ENCODE data around the gene TLN1. TPM values are rescaled to one million over a fixed set of nuclear protein-coding genes. Genes with fewer than 3 reads are reported as not detected.

Gene TLN1
- total RNA-seq, 2 experiments from 2014 or later: 233 to 235 TPM

DNA sequence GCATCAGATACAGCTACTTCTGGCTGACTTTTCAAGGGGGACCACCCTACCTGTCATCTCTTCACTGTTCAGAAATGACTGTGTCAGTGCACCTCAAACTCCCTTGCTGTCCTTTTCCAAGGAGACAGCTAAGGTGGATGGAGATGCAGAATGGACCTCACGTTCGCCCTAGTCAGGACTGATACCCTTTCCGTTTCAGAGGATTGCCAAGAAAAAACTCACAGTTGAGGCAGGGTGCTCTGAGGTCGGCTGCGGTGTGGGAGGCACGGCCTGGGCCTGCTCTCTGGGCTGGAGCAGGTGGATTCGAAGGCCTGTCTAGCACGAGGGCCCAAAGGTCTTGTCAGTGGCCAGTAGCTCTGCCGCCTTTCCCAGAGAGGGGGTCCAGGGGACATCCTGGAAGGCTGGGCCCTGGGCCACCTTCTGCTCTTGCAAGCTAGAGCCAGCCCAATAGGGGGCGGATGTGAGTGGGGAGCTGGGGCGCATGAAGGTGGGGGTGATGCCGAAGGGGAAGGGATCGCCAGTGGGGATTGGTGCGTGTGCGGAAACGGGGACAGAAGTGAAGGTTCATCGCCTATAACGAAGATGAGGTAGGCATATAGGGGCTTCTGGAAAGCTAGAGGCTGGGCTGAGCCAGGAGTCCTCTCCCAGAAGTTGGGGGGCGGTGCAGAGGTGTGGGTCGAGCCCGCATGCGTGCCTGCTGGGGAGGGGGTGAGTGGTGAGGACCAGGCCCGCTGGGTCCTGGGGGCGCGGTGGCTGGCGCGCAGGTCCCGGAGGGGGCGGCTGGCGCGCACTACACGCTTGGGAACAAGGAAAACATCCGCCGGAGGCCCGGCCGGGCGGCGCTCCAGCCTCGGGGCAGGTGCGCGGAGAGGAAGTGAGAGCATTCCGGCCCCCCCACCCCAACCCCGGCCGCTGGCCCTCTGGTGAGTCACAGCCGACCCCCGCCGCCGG lies 24.6 kb upstream of the TLN1 start:
- ChIA-PET POLR2A (no interaction called here), CTCF (interaction anchor here (0.6 to 2.0 kb wide), 16 partner anchors 8 to 146 kb away, joined by 3 to 12 read pairs (median 4); partner anchors contain the start of genes CREB3, GBA2, RGP1 and SPAG8)

DNA sequence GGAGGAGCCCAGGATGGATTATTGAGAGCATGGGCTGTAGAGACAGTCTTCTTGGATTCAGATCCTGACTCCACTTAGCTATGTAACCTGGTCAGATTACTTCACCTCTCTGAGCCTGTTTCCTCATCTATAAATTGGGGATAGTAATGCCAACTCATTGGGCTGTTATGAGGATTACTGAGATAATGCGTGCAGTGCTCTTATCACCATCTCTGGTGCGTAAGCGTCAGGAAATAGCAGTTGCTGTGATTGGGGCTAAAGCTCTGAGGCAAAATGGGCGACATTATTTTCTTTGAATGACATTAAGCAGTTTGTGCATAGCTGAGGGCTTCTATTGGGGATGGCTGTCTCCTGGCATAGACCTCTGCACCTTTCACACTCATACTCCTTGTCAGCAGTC lies 23.1 kb upstream of the TLN1 start:
- CTCF ChIA-PET: interaction anchor here (1.6 kb wide), 1 partner anchor 35 kb away, joined by 3 read pairs; no protein-coding TSS in a partner anchor
- POLR2A ChIA-PET: no interaction called here

- ChIA-PET POLR2A (interaction anchor here (0.6 kb wide), 1 partner anchor 19 kb away, joined by 3 read pairs; no protein-coding TSS in a partner anchor), CTCF (interaction anchor here (1.5 kb wide), 1 partner anchor 19 kb away, joined by 5 read pairs; no protein-coding TSS in a partner anchor)
These were observed 22.3 kb upstream of the TLN1 start, which contains the start of gene MSMP for GRCh38 chr9:35754264-35754663. TSS of gene MSMP (minus strand) at chr9:35754276. CDS start at chr9:35754129, 147 bp downstream.

GRCh38 chr9:35753466-35753865 lies 21.5 kb upstream of the TLN1 start:
- POLR2A ChIA-PET: interaction anchor here (0.6 kb wide), 1 partner anchor 283 kb away, joined by 4 read pairs; the partner anchor contains the start of gene RECK
- CTCF ChIA-PET: interaction anchor here (1.5 kb wide), 1 partner anchor 19 kb away, joined by 5 read pairs; no protein-coding TSS in a partner anchor

DNA sequence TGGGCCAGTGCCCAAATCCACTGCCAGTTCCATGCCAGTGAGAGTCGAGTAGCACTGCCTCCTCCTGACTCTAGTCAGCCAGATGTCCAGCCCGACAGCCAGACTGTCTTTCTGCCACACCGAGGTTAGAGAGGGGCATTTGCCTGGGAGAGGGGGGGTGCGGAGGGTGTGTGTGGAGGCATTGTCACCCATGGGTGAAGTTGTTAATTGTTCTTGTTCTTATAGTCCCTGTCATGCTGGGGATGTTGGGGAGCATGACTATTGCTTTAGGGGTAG lies 18.2 kb upstream of the TLN1 start:
- ChIA-PET CTCF (interaction anchor here (0.6 to 1.8 kb wide), 3 partner anchors 21 to 54 kb away, joined by 3 to 5 read pairs (median 3); no protein-coding TSS in a partner anchor), POLR2A (interaction anchor here (1.6 to 3.0 kb wide), 2 partner anchors 18 to 92 kb away, joined by 5 to 27 read pairs; partner anchors contain the start of genes CCDC107, CREB3, RMRP and TLN1)

DNA sequence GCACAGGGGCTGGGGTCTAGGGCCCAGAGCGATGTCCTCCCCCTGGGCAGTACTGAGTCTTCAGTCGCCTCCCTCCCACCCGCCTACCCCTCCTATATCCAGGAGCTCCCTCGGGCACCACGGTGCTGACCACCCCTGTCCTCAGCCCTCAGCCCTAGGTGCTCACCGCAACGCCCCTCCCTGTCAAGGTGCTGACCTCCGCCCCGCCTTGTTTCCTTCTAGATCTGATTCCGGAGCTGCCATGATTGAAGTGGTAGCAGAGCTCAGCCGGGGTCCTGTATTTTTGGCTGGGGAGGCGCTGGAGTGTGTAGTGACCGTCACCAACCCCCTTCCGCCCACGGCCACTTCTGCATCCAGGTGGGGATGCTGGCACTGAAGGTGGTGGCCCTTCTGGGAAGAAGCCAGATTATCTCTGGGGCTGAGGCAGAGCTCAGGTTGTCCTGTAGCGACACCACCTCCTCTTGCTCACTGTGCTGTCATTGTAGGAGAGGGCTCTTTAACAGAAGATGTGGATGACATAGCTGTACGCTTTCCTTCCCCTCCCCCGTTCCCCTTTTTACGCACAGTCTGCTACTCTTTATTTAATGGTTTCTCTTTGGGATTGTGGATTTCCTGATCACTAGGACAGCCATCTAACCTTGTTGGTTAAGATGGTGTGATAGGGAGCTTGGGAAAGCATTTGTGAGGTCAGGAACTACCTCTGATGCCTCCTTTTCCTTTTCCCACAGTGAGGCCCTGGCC lies 17.7 kb upstream of the TLN1 start:
- CTCF ChIA-PET: interaction anchor here (0.6 to 3.2 kb wide), 5 partner anchors 10 to 53 kb away, joined by 3 to 15 read pairs (median 4); partner anchors contain the start of genes CREB3 and TLN1

DNA sequence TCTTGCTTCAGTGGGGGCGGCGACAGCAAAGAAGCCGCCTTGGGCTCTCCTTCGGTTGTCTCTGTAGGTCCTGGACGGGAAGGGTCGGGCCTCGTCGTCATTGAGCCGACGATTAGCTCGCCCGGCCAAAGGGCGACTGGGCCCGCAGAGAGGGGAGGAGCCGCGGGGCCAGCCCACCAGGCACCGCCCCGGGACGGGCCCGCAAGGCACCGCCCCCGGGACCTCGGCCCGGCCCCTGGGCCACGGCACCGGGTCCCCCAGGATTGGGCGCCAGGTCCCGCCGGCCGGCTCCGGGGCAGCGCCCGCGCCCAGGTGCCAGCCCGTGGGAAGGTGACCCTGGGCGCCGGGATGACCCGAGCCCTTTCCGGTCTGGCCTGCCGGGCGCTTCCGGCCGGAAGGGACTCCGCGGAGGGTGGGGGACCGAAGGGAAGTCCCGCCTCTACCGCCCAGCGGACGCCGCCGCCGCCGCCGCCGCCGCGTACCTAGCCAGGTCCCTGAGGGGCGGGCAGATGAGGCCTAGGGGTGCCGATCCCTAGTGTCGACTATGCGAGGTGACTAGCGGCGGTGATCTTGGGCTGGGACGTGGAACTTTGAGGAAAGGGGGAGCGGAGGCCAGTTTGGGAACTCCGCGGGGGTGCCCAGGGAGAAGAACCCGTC lies 17.0 kb upstream of the TLN1 start, which contains the start of the genes GBA2 and RGP1:
GBA2 (minus strand) TSS at position 371 of the 657 bp plus-strand sequence. CDS start 524 bp downstream, outside the sequence.
RGP1 (plus strand) TSS at position 430 of the 657 bp plus-strand sequence. CDS start 469 bp downstream, outside the sequence.
- CTCF ChIA-PET: interaction anchor here (0.9 to 3.2 kb wide), 6 partner anchors 8 to 52 kb away, joined by 3 to 15 read pairs (median 7); partner anchors contain the start of genes CREB3 and TLN1
- POLR2A ChIA-PET: interaction anchor here (0.6 to 3.0 kb wide), 4 partner anchors 17 to 91 kb away, joined by 3 to 27 read pairs (median 4); partner anchors contain the start of genes CCDC107, CREB3, RMRP and TLN1

More for the DNA sequence above, 17.7 kb upstream of the TLN1 start:
- POLR2A ChIA-PET: interaction anchor here (0.6 to 3.0 kb wide), 4 partner anchors 18 to 92 kb away, joined by 3 to 27 read pairs (median 4); partner anchors contain the start of genes CCDC107, CREB3, RMRP and TLN1

- POLR2A ChIA-PET: interaction anchor here (0.5 to 3.0 kb wide), 5 partner anchors 16 to 1415 kb away, joined by 3 to 27 read pairs (median 5); partner anchors contain the start of genes CCDC107, CREB3, RMRP and TLN1
- CTCF ChIA-PET: interaction anchor here (1.2 to 3.2 kb wide), 5 partner anchors 8 to 52 kb away, joined by 3 to 15 read pairs (median 9); partner anchors contain the start of genes CREB3 and TLN1
These were observed 16.4 kb upstream of the TLN1 start for GRCh38 chr9:35748242-35748857.

DNA sequence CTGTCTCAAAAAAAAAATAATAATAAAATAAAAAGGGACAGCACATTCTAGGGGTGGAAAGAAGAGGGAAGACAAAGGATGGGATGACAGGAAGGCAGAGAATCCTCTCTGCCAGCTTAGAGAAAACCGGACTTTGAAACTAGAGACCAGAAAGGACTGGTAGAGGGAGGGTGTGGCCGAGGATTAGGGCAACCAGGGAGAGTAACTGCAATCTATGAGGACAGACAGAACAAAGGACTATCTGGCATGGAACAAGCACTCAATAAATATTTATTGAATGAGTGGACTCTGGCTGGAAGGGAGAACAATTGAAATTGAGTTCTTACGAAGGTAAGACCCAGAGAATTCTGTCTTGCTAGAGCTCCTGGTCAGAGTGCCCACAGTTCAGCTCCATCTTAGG lies 14.6 kb upstream of the TLN1 start:
- ChIA-PET CTCF (interaction anchor here (1.1 to 2.6 kb wide), 3 partner anchors 8 to 16 kb away, joined by 4 to 10 read pairs (median 4); no protein-coding TSS in a partner anchor), POLR2A (interaction anchor here (1.0 kb wide), 1 partner anchor 46 kb away, joined by 3 read pairs; no protein-coding TSS in a partner anchor)

- CTCF ChIA-PET: interaction anchor here (1.0 to 2.6 kb wide), 4 partner anchors 7 to 18 kb away, joined by 3 to 10 read pairs (median 4); no protein-coding TSS in a partner anchor
These were observed 13.6 kb upstream of the TLN1 start for GRCh38 chr9:35745569-35745968.

DNA sequence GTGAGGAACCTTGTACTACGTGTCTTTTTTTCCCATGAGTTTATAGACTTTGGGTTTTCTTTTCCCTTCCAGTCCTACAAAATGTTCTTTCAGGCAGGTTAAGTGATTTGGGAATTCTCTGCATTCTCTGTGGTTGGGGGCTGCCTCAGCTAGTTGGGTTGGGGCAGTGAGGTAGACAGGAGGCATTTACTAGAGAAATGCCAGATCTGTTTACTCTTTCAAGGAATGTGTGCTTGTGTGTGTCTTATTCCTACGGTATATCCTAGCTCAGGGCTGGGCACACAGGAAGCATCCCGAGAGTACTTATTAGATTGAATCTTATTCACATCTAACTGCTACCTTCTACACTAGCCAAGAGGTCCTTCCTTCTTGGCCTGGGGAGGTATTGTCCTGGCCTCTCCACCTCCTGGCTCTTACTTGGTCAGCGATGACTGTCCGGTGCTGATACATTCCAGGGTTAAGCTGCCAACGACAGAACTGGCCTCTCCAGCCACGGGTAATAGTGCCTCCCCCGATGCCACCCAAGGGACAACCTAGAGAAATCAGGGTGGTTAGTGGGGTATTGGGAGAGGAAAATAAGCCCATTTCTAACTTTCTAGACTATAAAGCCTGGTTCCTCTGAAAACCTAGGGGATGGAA lies 12.0 kb upstream of the TLN1 start:
- POLR2A ChIA-PET: no interaction called here
- CTCF ChIA-PET: interaction anchor here (0.8 kb wide), 1 partner anchor 13 kb away, joined by 3 read pairs; no protein-coding TSS in a partner anchor

More at GRCh38 chr9:35745569-35745968, 13.6 kb upstream of the TLN1 start:
- POLR2A ChIA-PET: interaction anchor here (0.7 to 1.0 kb wide), 2 partner anchors 17 to 45 kb away, joined by 3 to 4 read pairs; no protein-coding TSS in a partner anchor

DNA sequence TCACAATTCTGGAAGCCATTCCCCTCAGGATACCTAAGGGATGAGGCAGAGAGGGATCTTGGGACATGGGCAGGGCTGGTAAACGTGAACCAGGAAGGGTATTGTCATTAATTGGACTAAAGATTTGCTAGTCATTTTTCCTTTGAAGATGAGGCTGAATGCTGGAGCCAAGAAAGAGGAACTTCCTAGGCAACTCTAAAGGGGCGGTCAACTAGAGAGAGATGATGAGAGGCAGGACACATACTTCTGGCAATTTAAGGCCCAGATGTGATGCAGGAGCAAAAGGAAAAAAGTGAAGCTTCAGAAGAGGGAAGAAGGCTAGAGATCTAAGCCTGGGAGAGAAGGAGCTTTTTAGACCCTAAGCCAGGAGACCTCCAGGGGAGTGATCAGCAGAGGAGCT lies 11.5 kb upstream of the TLN1 start:
- ChIA-PET CTCF (interaction anchor here (0.8 to 1.6 kb wide), 2 partner anchors 13 kb away, joined by 3 read pairs; no protein-coding TSS in a partner anchor), POLR2A (no interaction called here)

DNA sequence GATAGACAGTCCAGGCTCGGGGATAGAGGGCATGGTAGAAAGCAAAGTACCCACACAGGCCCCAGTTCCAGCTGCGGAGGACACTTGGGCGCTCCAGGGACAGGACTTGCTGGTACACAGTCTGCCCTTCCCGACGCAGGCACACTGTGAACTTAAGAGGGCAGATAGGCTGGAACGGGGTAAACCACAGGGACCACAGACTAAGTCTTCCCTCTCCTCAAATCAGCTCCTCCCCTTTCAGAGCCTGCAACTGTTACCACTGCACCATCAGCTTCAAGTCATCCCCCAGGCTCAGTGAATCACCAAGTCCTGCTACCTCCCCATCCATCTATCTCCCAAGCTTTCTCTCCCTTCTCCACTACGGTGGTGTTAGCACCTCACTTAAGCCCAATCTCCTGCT lies 9.7 kb upstream of the TLN1 start:
- POLR2A ChIA-PET: interaction anchor here (1.0 kb wide), 1 partner anchor 10 kb away, joined by 3 read pairs; the partner anchor contains the start of genes CREB3 and TLN1

GRCh38 chr9:35740243-35740642 lies 8.2 kb upstream of the TLN1 start:
- CTCF ChIA-PET: interaction anchor here (1.3 to 1.4 kb wide), 2 partner anchors 9 to 76 kb away, joined by 3 to 4 read pairs; partner anchors contain the start of gene RGP1
- POLR2A ChIA-PET: no interaction called here

More for the DNA sequence above, 9.7 kb upstream of the TLN1 start:
- CTCF ChIA-PET: interaction anchor here (0.6 kb wide), 1 partner anchor 297 kb away, joined by 4 read pairs; no protein-coding TSS in a partner anchor

- ChIA-PET POLR2A (interaction anchor here (0.6 kb wide), 1 partner anchor 11 kb away, joined by 3 read pairs; no protein-coding TSS in a partner anchor), CTCF (interaction anchor here (0.6 to 2.5 kb wide), 4 partner anchors 8 to 168 kb away, joined by 3 to 10 read pairs (median 4); partner anchors contain the start of gene RGP1)
These were observed 6.9 kb upstream of the TLN1 start for GRCh38 chr9:35738924-35739323.

- POLR2A ChIA-PET: no interaction called here
- CTCF ChIA-PET: interaction anchor here (1.2 to 2.5 kb wide), 2 partner anchors 9 to 18 kb away, joined by 4 to 10 read pairs; no protein-coding TSS in a partner anchor
These were observed 6.2 kb upstream of the TLN1 start for GRCh38 chr9:35738186-35738585.
